GM18526 (cell line): ENCODE data around the gene ESR2.

ENCODE experiments used
- POLR2A ChIP-seq: IDR thresholded peaks from 3 replicates; pipeline ENCODE4 v1.6.1; 2011; ENCODE audit not compliant: insufficient read length; ENCODE audit errors: extremely low read depth

The ESR2 gene

DNA sequence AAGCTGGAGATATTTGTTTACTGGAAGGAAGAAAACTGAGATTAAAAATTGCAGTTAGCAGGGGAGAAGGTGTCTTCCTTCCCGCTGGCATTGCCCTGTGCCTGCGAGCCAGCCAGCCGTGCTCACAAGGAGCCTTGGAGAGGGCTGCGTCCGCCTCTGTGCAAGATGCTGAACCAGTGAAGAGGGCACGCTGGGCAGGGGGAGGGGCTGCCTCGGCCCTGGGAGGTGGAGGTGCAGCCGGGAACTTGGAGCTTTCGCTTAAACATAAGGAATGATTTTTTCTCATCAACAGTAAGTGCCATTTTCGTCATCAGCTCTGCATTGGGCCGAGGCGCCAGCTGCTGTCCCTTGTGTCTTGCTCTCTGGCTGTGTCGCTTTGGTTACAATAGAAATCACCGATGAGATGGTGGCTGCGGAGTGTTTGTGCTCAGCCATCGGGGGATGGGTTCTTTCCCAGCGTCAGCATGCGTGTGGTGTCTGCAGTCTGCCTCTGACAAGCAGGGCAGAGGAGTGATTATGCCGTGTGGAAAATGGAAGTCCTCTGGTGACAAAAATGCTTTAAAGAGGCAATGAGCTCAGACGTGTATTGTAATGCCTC lies 97.3 kb downstream of the ESR2 start:
- no peak for TF ChIP-seq POLR2A

DNA sequence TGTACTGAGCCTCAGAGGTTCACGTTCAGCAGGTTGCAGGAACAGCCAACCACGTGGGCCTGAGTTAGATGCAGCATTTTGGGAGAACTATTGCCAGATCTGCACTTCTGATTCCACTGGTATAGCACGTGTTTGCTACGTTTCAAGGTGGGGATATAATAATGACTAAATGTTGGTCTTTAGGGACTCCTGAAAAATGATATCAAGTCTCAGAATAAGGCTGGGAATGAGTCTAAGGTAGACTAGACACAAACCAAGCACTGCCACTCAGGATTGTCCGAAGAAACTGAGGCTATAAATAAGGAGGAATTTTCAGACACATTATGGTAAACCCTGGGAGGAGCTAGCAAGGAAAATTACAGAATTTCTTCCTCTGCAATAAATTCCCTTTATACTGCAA lies 98.1 kb downstream of the ESR2 start:
- no peak for TF ChIP-seq POLR2A

GRCh38 chr14:64195199-64195598 lies 99.0 kb downstream of the ESR2 start:
- TF ChIP-seq POLR2A = no peak

GRCh38 chr14:64194404-64194803 lies 99.8 kb downstream of the ESR2 start:
- no peak for TF ChIP-seq POLR2A

- no peak for TF ChIP-seq POLR2A
These were observed 100.3 kb downstream of the ESR2 start for GRCh38 chr14:64193821-64194220.

DNA sequence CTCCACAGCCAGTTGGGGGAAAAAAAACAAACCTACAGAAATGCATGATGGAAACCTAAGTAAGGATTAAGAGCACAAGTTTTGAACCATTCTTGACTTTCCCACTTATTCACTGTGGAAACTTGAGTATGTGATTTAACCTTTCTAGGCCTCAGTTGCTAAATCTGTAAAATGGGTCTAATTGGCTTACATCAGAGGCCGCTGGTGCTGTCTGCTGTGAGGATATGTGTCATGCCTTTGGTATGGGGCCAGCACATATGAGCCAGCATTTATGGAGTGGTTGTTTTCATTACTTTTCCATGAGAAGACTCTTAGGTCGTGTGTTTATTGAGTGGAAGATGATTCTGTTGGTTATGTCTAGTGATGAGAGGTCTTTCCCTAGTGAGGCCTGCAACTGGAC lies 102.4 kb downstream of the ESR2 start:
- no peak for TF ChIP-seq POLR2A

DNA sequence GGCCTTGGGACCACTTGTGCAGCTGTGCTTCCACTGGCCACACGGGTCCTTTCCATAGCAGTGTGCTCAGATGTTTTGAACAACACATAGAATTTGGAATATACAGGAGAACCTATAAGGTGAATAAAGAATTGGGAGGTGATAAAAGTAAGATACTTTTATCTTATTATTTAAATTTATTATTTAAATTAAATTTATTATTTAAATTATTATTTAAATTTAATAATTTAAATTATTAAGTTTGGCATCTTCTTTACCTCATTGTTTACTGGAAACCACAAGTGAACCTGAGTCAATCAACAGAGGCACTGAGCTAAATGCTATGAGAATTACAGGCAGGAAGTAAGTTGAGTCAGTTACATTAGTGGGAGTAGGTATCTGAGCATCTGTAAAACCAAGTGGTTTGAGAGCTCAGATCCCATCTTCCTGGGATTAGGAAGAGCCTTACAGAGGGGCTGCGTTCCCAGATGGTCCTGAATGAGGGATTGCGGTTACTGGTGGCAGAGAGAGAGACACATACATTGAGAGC lies 103.1 kb downstream of the ESR2 start:
- no peak for TF ChIP-seq POLR2A

GRCh38 chr14:64187331-64187730 lies 106.8 kb downstream of the ESR2 start:
- TF ChIP-seq POLR2A = no peak

GRCh38 chr14:64186231-64187129 lies 107.7 kb downstream of the ESR2 start:
- TF ChIP-seq POLR2A = no peak

DNA sequence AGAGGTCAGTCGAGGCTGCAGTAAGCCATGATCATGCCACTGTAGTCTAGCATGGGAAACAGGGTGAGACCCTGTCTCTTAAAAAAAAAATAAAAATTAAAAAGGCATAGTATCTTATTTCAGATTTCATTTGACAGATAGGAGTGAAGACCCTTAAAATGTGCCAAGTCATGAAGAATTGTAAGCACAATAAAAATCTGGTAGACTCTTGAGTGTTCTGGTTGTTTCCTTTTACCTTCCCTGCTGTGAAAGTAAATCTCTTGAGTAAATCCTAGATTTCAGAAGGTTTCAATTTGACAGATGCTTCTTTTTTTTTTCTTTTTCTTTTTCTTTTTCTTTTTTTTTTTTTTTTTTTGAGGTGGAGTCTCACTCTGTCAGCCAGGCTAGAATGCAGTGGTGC lies 109.0 kb downstream of the ESR2 start:
- no peak for TF ChIP-seq POLR2A

GRCh38 chr14:64184103-64184729 lies 110.0 kb downstream of the ESR2 start:
- TF ChIP-seq POLR2A = no peak

- TF ChIP-seq POLR2A = no peak
These were observed 115.4 kb downstream of the ESR2 start for GRCh38 chr14:64178814-64179213.

DNA sequence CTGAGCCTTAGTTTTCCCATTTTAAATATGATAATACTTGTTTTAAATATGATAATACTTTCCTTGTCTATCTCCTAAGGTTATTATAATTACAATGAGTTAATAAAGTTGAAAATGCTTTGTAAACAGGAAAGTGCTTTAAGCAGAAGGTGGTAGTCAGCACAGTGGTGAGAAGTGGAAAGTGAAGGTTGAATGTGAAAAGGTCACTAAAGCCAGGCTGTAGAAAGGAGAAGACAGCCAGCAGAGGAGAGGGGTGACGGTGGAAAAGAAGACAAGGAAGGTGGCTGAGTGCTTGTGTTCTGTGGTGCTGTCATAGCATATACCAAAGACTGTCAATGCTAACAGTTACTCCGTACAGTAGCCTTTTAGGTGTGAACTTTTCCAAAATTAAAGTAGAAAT lies 117.8 kb downstream of the ESR2 start:
- no peak for TF ChIP-seq POLR2A

GRCh38 chr14:64174922-64175782 lies 119.0 kb downstream of the ESR2 start:
- no peak for TF ChIP-seq POLR2A

- TF ChIP-seq POLR2A = no peak
These were observed 124.0 kb downstream of the ESR2 start for GRCh38 chr14:64170181-64170580.
